Upper lobe of left lung (tissue), 6 donors: ENCODE measurements around the gene NOLC1. TPM values are rescaled to one million over a fixed set of nuclear protein-coding genes. Genes with fewer than 3 reads are reported as not detected.

Experiments
- ATAC-seq, 2 donors: fragments of 200-7000 bp; cut with Tn5 transposase; one replicate each; pipeline ENCODE4 v1.9.1; 2022; ENCODE audit warnings: mild to moderate bottlenecking in 2 of 2, moderate library complexity in 2 of 2; ENCODE audit not compliant: low FRiP score in 2 of 2
- DNase-seq, 2 donors: peaks; one replicate each; pipeline ENCODE4 v3.0.0-alpha.2; 2019 to 2020
- H3K27ac ChIP-seq, 4 donors: fragments of 200-600 bp; sonication (generic); one replicate each; pipeline ENCODE4 v1.5.1; 2016 to 2019
- H3K27me3 ChIP-seq, 4 donors: fragments of 200-600 bp; sonication (generic); one replicate each; pipeline ENCODE4 v1.5.1; 2017 to 2019
- H3K36me3 ChIP-seq, 4 donors: fragments of 200-600 bp; sonication (generic); one replicate each; pipeline ENCODE4 v1.5.1; 2016 to 2019
- H3K4me1 ChIP-seq, 4 donors: fragments of 200-600 bp; sonication (generic); one replicate each; pipeline ENCODE4 v1.5.1; 2018 to 2019
- H3K4me3 ChIP-seq, 4 donors: fragments of 200-600 bp; sonication (generic); one replicate each; pipeline ENCODE4 v1.5.1; 2017 to 2019; ENCODE audit warnings: mild to moderate bottlenecking in 2 of 4, moderate library complexity in 1 of 4
- H3K9me3 ChIP-seq, 4 donors: fragments of 200-600 bp; sonication (generic); one replicate each; pipeline ENCODE4 v1.5.1; 2018 to 2019
- CTCF ChIP-seq, 6 experiments: fragments of 450-650 bp in 4 of 6; fragments of 200-600 bp in 2 of 6; sonication (generic) in 2 of 6; IDR thresholded peaks; one replicate each; pipeline ENCODE4 v1.5.1; 2016 to 2019; ENCODE audit warnings: antibody characterized with exemption in 6 of 6
- EP300 ChIP-seq, 4 donors: sonication (generic); formaldehyde crosslinking; IDR thresholded peaks; one replicate each; pipeline ENCODE4 v1.5.1; 2017; ENCODE audit warnings: antibody characterized with exemption in 4 of 4, control low read depth in 2 of 4
- POLR2A ChIP-seq, 4 donors: fragments of 450-650 bp; IDR thresholded peaks; one replicate each; pipeline ENCODE4 v1.5.1; 2016 to 2017; ENCODE audit warnings: antibody characterized with exemption in 4 of 4, mild to moderate bottlenecking in 2 of 4
- POLR2AphosphoS5 ChIP-seq, 2 donors: sonication (generic); formaldehyde crosslinking; IDR thresholded peaks; one replicate each; pipeline ENCODE4 v1.5.1; 2017; ENCODE audit warnings: antibody characterized with exemption in 2 of 2
- WGBS, 2 donors: methylation state at CpG; one replicate each; pipeline ENCODE4 v1.1.5; 2017 to 2018; 5-methylcytosine and 5-hydroxymethylcytosine counted together
- total RNA-seq, 6 donors: library from RNA; depleted of rRNA in 4 of 6; stranded (reverse); fragments of >200 nt in 4 of 6; gene quantifications; one replicate each; pipeline versions ENCODE4 v1.1.0 to v1.2.1, GENCODE V29; 2016 to 2021
- donor health status: DM: no; HTN: no; CAD: no; lungs with moderate emphysema.
- donor health status: DM: no; HTN: yes; CAD: no; lungs with severe emphysema.

Gene NOLC1
- total RNA-seq, 6 donors from 2014 or later = 21.4 to 72.8 (median 44.3) TPM

GRCh38 chr10:102146971-102147428, 5.2 kb upstream of the NOLC1 start:
- Histone ChIP-seq H3K36me3 (peaks cover 13 to 82% (median 60%) of the 10 kb centered on the region in 4 donors), H3K27me3 (no peaks in the 10 kb centered on the region), H3K9me3 (no peaks in the 10 kb centered on the region), H3K27ac (no peak overlapping the region), H3K4me3 (no peak overlapping the region), H3K4me1 (peaks cover 6 to 8% (median 7%) of the 10 kb centered on the region in 4 donors)
- TF ChIP-seq POLR2A (IDR thresholded peaks at IDR 0.05) (no peak), CTCF (IDR thresholded peaks at IDR 0.05) (no peak), POLR2AphosphoS5 (IDR thresholded peaks at IDR 0.05) (no peak), EP300 (IDR thresholded peaks at IDR 0.05) (no peak)
- DNase-seq (peak in 1 of 2 donors; percentile 74), ATAC-seq (no peak)
- 93 to 96% methylated on average over 15 to 16 of the region's 17 CpGs for WGBS, 2 donors

GRCh38 chr10:102147561-102147960, 4.6 kb upstream of the NOLC1 start:
- WGBS, 2 donors = 96 to 100% methylated on average over 1 of the region's 1 CpG
- ATAC-seq = no peak

GRCh38 chr10:102148275-102148674, 3.9 kb upstream of the NOLC1 start:
- H3K9me3 ChIP-seq = no peaks in the 10 kb centered on the region
- H3K4me1 ChIP-seq = peaks cover 10 to 15% (median 13%) of the 10 kb centered on the region in 4 donors
- no peak overlapping the region for H3K4me3 ChIP-seq
- ATAC-seq (no peak), DNase-seq (no peak)
- peaks cover 12 to 72% (median 53%) of the 10 kb centered on the region in 4 donors for H3K36me3 ChIP-seq
- WGBS, 2 donors = 88 to 97% methylated on average over 13 of the region's 13 CpGs
- TF ChIP-seq POLR2AphosphoS5 (IDR thresholded peaks at IDR 0.05) (no peak), EP300 (IDR thresholded peaks at IDR 0.05) (no peak), POLR2A (IDR thresholded peaks at IDR 0.05) (no peak), CTCF (IDR thresholded peaks at IDR 0.05) (no peak)
- no peak overlapping the region for H3K27ac ChIP-seq
- H3K27me3 ChIP-seq = no peaks in the 10 kb centered on the region

More at GRCh38 chr10:102147561-102147960, 4.6 kb upstream of the NOLC1 start:
- Histone ChIP-seq H3K36me3 (peaks cover 12 to 79% (median 58%) of the 10 kb centered on the region in 4 donors), H3K27ac (no peak overlapping the region), H3K27me3 (no peaks in the 10 kb centered on the region), H3K9me3 (no peaks in the 10 kb centered on the region), H3K4me1 (peaks cover 6 to 8% (median 7%) of the 10 kb centered on the region in 4 donors), H3K4me3 (no peak overlapping the region)
- no peak for DNase-seq
- TF ChIP-seq POLR2AphosphoS5 (IDR thresholded peaks at IDR 0.05) (no peak), POLR2A (IDR thresholded peaks at IDR 0.05) (no peak), EP300 (IDR thresholded peaks at IDR 0.05) (no peak), CTCF (IDR thresholded peaks at IDR 0.05) (no peak)

GRCh38 chr10:102150970-102151773, 1.0 kb upstream of the NOLC1 start:
- H3K27ac ChIP-seq = peak overlapping the region; percentile 87 to 91 (median 90)
- DNase-seq = no peak
- no peak for TF ChIP-seq POLR2AphosphoS5 (IDR thresholded peaks at IDR 0.05)
- no peak for TF ChIP-seq POLR2A (IDR thresholded peaks at IDR 0.05)
- no peak for TF ChIP-seq CTCF (IDR thresholded peaks at IDR 0.05)
- no peak for TF ChIP-seq EP300 (IDR thresholded peaks at IDR 0.05)
- peaks cover 12 to 64% (median 37%) of the 10 kb centered on the region in 4 donors for H3K36me3 ChIP-seq
- peak overlapping the region in 3 of 4 donors; percentile 81 to 99 (median 89) for H3K4me3 ChIP-seq
- peaks cover 17 to 27% (median 22%) of the 10 kb centered on the region in 4 donors for H3K4me1 ChIP-seq
- H3K9me3 ChIP-seq = no peaks in the 10 kb centered on the region
- ATAC-seq = no peak
- no peaks in the 10 kb centered on the region for H3K27me3 ChIP-seq
- WGBS, 2 donors = 68 to 72% methylated on average over 3 of the region's 3 CpGs
